SK-N-MC (cell line): ENCODE measurements around the gene CNTFR.

Experiments
- DNase-seq: peaks from one replicate; pipeline ENCODE4 v3.0.0-alpha.2; 2011; ENCODE audit warnings: low read depth, low spot score
- H3K27ac ChIP-seq: fragments of 200-600 bp; sonication (generic); 2 replicates; pipeline ENCODE4 v1.5.1; 2016; ENCODE audit warnings: mixed run types
- H3K36me3 ChIP-seq: fragments of 200-600 bp; sonication (generic); 2 replicates; pipeline ENCODE4 v1.6.1; 2017; ENCODE audit warnings: antibody characterized with exemption, low read length, mixed read lengths; ENCODE audit not compliant: insufficient read depth
- H3K4me3 ChIP-seq: fragments of 200-600 bp; sonication (generic); 2 replicates; pipeline ENCODE4 v1.5.1; 2016
- H3K9ac ChIP-seq: fragments of 200-600 bp; sonication (generic); 2 replicates; pipeline ENCODE4 v1.8.0; 2017; ENCODE audit warnings: mixed run types, mixed read lengths; ENCODE audit not compliant: insufficient read length
- H3K9me3 ChIP-seq: fragments of 200-600 bp; sonication (generic); 2 replicates; pipeline ENCODE4 v1.6.1; 2017; ENCODE audit warnings: low read depth, mild to moderate bottlenecking, antibody characterized with exemption, low read length, moderate library complexity, mixed read lengths
- EZH2 ChIP-seq: fragments of 200-600 bp; sonication (generic); IDR thresholded peaks from one replicate; pipeline ENCODE4 v1.6.1; 2017; ENCODE audit warnings: antibody characterized with exemption
- FOXP2 ChIP-seq: optimal IDR thresholded peaks from 2 replicates; pipeline ENCODE3; 2011; ENCODE audit warnings: mild to moderate bottlenecking, moderate library complexity; ENCODE audit not compliant: insufficient read depth; ENCODE audit errors: extremely low read length, control extremely low read depth
- POLR2AphosphoS5 ChIP-seq: IDR thresholded peaks from 2 replicates; pipeline ENCODE4 v1.6.1; 2012; ENCODE audit warnings: mild to moderate bottlenecking, low read depth, low read length, borderline replicate concordance

Gene CNTFR

GRCh38 chr9:34577400-34578240, 11.9 kb downstream of the CNTFR start:
- DNase-seq, result no peak
- Histone ChIP-seq H3K4me3 (no peak overlapping the region), H3K27ac (no peak overlapping the region), H3K9ac (no peak overlapping the region), H3K9me3 (no peaks in the 10 kb centered on the region), H3K36me3 (no peaks in the 10 kb centered on the region)
- TF ChIP-seq FOXP2 (no peak), EZH2 (no peak), POLR2AphosphoS5 (no peak)

- H3K9me3 ChIP-seq, result no peaks in the 10 kb centered on the region
- TF ChIP-seq POLR2AphosphoS5, result no peak
- no peak for TF ChIP-seq EZH2
- TF ChIP-seq FOXP2, result no peak
- no peak for DNase-seq
- H3K9ac ChIP-seq, result no peak overlapping the region
- H3K36me3 ChIP-seq, result no peaks in the 10 kb centered on the region
- no peak overlapping the region for H3K4me3 ChIP-seq
- H3K27ac ChIP-seq, result no peak overlapping the region
Observed at GRCh38 chr9:34576597-34577399, 12.7 kb downstream of the CNTFR start.

DNA sequence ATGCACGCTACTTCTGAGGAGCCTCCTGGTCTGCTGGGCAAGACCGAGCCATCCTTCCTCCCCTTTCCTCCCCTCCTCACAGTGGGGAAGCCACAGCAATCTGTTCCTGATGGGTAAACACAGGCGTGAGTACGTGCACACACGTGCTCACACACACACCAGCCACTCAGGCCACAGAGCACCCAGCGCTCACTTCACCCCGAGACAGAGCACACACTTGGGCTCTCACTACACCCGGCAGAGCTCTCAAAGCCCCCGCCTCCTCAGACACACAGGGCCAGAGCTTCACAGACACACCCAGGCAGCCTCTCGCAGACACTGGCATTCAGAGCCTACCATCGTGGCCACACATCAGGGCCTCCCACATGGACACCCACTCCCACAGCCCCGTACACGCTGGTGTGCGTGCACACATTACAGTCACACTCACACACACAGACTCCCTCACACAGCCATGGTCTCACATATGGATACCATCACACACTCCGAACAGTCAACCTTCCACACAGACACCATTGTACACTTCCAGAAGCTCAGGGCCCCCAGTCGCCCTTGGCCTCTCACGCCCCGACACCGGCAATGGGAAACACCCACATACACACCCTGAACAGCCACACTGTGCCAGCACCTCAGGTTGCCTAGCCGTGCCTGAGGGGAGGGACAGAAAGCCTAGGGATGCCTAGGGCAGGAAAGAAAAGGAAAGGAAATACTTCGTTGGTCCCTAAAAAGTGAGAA, 13.5 kb downstream of the CNTFR start:
- H3K36me3 ChIP-seq, result no peaks in the 10 kb centered on the region
- no peak overlapping the region for H3K9ac ChIP-seq
- no peaks in the 10 kb centered on the region for H3K9me3 ChIP-seq
- H3K27ac ChIP-seq, result no peak overlapping the region
- no peak overlapping the region for H3K4me3 ChIP-seq
- DNase-seq, result no peak
- TF ChIP-seq EZH2, result no peak
- TF ChIP-seq POLR2AphosphoS5, result no peak
- TF ChIP-seq FOXP2, result no peak

- Histone ChIP-seq H3K27ac (no peak overlapping the region), H3K9ac (no peak overlapping the region), H3K4me3 (no peak overlapping the region), H3K9me3 (no peaks in the 10 kb centered on the region), H3K36me3 (no peaks in the 10 kb centered on the region)
- no peak for TF ChIP-seq FOXP2
- no peak for TF ChIP-seq POLR2AphosphoS5
- no peak for TF ChIP-seq EZH2
- no peak for DNase-seq
Observed at GRCh38 chr9:34575241-34575640, 14.3 kb downstream of the CNTFR start.

- H3K9ac ChIP-seq, result no peak overlapping the region
- H3K27ac ChIP-seq, result no peak overlapping the region
- H3K4me3 ChIP-seq, result no peak overlapping the region
- H3K9me3 ChIP-seq, result no peaks in the 10 kb centered on the region
- TF ChIP-seq POLR2AphosphoS5, result no peak
- TF ChIP-seq EZH2, result no peak
- no peak for TF ChIP-seq FOXP2
- H3K36me3 ChIP-seq, result no peaks in the 10 kb centered on the region
- DNase-seq, result no peak
Observed at GRCh38 chr9:34574571-34574970, 15.0 kb downstream of the CNTFR start.

- Histone ChIP-seq H3K9me3 (no peaks in the 10 kb centered on the region), H3K36me3 (no peaks in the 10 kb centered on the region), H3K27ac (no peak overlapping the region), H3K4me3 (no peak overlapping the region), H3K9ac (no peak overlapping the region)
- TF ChIP-seq FOXP2 (no peak), EZH2 (no peak), POLR2AphosphoS5 (no peak)
- DNase-seq, result no peak
Observed at GRCh38 chr9:34573599-34574325, 15.8 kb downstream of the CNTFR start.

GRCh38 chr9:34572628-34573027, 16.9 kb downstream of the CNTFR start:
- DNase-seq, result no peak
- Histone ChIP-seq H3K27ac (no peak overlapping the region), H3K36me3 (no peaks in the 10 kb centered on the region), H3K9me3 (no peaks in the 10 kb centered on the region), H3K4me3 (no peak overlapping the region), H3K9ac (no peak overlapping the region)
- no peak for TF ChIP-seq FOXP2
- no peak for TF ChIP-seq POLR2AphosphoS5
- TF ChIP-seq EZH2, result no peak

GRCh38 chr9:34572092-34572491, 17.4 kb downstream of the CNTFR start:
- TF ChIP-seq FOXP2 (no peak), POLR2AphosphoS5 (no peak), EZH2 (no peak)
- H3K9ac ChIP-seq, result no peak overlapping the region

GRCh38 chr9:34571481-34571810, 18.1 kb downstream of the CNTFR start:
- DNase-seq, result no peak
- H3K4me3 ChIP-seq, result no peak overlapping the region
- no peak overlapping the region for H3K27ac ChIP-seq
- no peaks in the 10 kb centered on the region for H3K36me3 ChIP-seq
- no peaks in the 10 kb centered on the region for H3K9me3 ChIP-seq
- H3K9ac ChIP-seq, result no peak overlapping the region
- TF ChIP-seq EZH2 (no peak), FOXP2 (no peak), POLR2AphosphoS5 (no peak)

More at GRCh38 chr9:34572092-34572491, 17.4 kb downstream of the CNTFR start:
- DNase-seq, result no peak
- Histone ChIP-seq H3K4me3 (no peak overlapping the region), H3K27ac (no peak overlapping the region), H3K9me3 (no peaks in the 10 kb centered on the region), H3K36me3 (no peaks in the 10 kb centered on the region)
